Measurements from ENCODE around the gene B3GLCT. TPM values are rescaled to one million over a fixed set of nuclear protein-coding genes. Genes with fewer than 3 reads are reported as not detected.

Gene B3GLCT
- total RNA-seq, 1 experiment from 2014 or later, result 1.7 TPM

DNA sequence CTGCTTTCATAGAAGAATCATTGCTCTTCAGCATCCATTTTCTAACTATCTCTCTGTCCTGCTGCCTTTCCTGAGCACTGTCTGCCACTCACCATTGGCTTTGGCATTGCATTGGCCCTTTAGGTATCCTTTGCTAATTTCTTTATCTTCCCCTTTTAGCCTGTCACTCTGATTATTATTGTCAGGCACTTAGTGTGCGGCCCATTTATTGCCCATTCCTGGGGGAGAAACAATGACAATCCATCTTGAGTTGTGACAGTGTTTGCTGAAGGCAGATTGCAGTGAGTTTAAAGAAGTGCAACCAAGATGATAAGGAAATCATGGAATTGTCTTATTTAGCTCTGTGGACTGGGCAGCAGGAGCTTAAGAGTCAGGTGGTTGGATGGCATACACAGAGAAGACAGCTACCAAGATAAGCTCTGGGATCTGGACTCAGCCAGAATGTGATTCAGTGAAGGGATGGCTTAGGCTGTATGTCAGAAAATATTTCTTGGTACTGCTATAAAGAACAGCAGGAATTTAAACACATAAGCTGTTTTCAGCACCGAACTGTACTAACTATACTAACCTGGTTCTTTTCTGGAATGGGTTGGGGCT, 25.3 kb downstream of the B3GLCT start:
- ChIA-PET CTCF (interaction anchor here (0.5 to 1.2 kb wide), 4 partner anchors 11 to 206 kb away, joined by 3 to 5 read pairs (median 4); no protein-coding TSS in a partner anchor), POLR2A (no interaction called here)
- Mint-ChIP-seq H3K4me1 (ENCODE audit: insufficient read depth, unreplicated experiment) (peaks cover 5% of the 10 kb centered on the region), H3K27ac (ENCODE audit: low read depth, unreplicated experiment) (no peak overlapping the region), H3K36me3 (ENCODE audit: insufficient read depth, unreplicated experiment) (no peaks in the 10 kb centered on the region), H3K27me3 (ENCODE audit: insufficient read depth, unreplicated experiment) (no peaks in the 10 kb centered on the region), H3K4me3 (ENCODE audit: unreplicated experiment) (no peak overlapping the region), H3K9me3 (ENCODE audit: unreplicated experiment) (no peaks in the 10 kb centered on the region)
- BruUV-seq (replicated peaks), result no TSS peak
- intact Hi-C loops (cut with micrococcal nuclease), result no loop called here
- DNase-seq (ENCODE audit: unreplicated experiment), result no peak
- TF ChIP-seq, protein P1, sequence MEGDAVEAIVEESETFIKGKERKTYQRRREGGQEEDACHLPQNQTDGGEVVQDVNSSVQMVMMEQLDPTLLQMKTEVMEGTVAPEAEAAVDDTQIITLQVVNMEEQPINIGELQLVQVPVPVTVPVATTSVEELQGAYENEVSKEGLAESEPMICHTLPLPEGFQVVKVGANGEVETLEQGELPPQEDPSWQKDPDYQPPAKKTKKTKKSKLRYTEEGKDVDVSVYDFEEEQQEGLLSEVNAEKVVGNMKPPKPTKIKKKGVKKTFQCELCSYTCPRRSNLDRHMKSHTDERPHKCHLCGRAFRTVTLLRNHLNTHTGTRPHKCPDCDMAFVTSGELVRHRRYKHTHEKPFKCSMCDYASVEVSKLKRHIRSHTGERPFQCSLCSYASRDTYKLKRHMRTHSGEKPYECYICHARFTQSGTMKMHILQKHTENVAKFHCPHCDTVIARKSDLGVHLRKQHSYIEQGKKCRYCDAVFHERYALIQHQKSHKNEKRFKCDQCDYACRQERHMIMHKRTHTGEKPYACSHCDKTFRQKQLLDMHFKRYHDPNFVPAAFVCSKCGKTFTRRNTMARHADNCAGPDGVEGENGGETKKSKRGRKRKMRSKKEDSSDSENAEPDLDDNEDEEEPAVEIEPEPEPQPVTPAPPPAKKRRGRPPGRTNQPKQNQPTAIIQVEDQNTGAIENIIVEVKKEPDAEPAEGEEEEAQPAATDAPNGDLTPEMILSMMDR (IDR thresholded peaks at IDR 0.05; ENCODE audit: unreplicated experiment), result no peak

DNA sequence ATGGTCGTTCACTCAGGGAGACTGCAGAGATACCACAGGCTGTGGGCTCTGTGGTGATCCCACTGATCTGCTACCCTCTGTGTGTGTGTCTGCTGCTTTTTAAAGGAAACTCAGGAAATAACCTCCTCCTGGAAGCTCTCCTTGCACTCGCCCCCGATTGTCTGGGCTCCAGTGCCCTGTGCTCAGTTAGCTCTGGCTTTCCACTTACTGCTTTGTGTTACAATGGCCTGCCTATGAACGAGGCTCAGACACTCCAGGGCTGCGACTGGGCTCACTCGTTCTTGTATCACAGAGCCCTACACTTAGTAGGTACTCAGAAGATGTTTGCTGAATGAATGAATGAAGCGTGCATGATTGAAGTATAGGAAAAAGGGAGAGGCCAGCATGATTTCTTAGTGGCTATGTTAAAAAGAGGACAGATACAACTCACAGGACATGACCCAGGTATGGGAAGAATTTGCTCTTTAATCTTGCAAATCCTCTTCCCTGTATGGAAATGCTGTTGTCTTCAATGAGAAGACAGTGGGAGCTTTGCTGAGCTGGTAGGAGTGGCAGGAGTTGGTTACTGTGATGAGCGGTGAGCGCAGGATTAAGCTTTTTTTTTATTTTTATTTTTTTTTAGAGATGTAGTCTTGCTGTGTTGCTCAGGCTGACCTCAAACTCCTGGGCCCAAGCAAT, 26.4 kb downstream of the B3GLCT start:
- TF ChIP-seq, protein P1 (IDR thresholded peaks at IDR 0.05; ENCODE audit: unreplicated experiment), result no peak
- intact Hi-C loops (cut with micrococcal nuclease), result no loop called here
- Mint-ChIP-seq H3K4me3 (ENCODE audit: unreplicated experiment) (no peak overlapping the region), H3K27me3 (ENCODE audit: insufficient read depth, unreplicated experiment) (no peaks in the 10 kb centered on the region), H3K9me3 (ENCODE audit: unreplicated experiment) (no peaks in the 10 kb centered on the region), H3K4me1 (ENCODE audit: insufficient read depth, unreplicated experiment) (peaks cover 5% of the 10 kb centered on the region), H3K36me3 (ENCODE audit: insufficient read depth, unreplicated experiment) (no peaks in the 10 kb centered on the region), H3K27ac (ENCODE audit: low read depth, unreplicated experiment) (no peak overlapping the region)
- ChIA-PET POLR2A (no interaction called here), CTCF (interaction anchor here (0.7 to 2.4 kb wide), 5 partner anchors 10 to 199 kb away, joined by 3 to 10 read pairs (median 4); no protein-coding TSS in a partner anchor)
- no peak for DNase-seq (ENCODE audit: unreplicated experiment)
- no TSS peak for BruUV-seq (replicated peaks)

DNA sequence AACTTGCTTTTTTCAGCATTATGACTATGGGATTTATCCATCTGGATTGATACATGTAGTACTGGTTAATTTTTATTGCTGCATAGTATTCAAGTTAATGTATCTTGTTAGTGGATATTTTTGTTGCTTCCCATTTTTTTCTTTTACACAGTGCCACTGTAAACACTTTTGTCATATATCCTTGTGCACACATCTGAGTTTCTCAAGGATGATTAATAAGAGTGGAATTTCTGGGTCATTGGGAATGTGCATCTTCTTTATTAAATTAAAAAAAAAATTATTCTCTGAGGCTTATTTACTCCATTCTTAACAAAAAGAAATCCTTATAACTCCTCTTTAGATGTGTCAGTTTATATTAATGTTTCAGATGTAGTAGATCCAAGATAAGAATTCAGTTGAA, 27.3 kb downstream of the B3GLCT start:
- no peak overlapping the region for H3K27ac Mint-ChIP-seq (ENCODE audit: low read depth, unreplicated experiment)
- ChIA-PET POLR2A (no interaction called here), CTCF (interaction anchor here (0.6 to 2.4 kb wide), 4 partner anchors 9 to 198 kb away, joined by 3 to 10 read pairs (median 4); no protein-coding TSS in a partner anchor)
- no peak for DNase-seq (ENCODE audit: unreplicated experiment)
- H3K4me1 Mint-ChIP-seq (ENCODE audit: insufficient read depth, unreplicated experiment), result peaks cover 5% of the 10 kb centered on the region
- intact Hi-C loops (cut with micrococcal nuclease), result no loop called here
- BruUV-seq (replicated peaks), result no TSS peak
- H3K9me3 Mint-ChIP-seq (ENCODE audit: unreplicated experiment), result no peaks in the 10 kb centered on the region
- no peaks in the 10 kb centered on the region for H3K36me3 Mint-ChIP-seq (ENCODE audit: insufficient read depth, unreplicated experiment)
- no peaks in the 10 kb centered on the region for H3K27me3 Mint-ChIP-seq (ENCODE audit: insufficient read depth, unreplicated experiment)
- TF ChIP-seq, protein P1 (IDR thresholded peaks at IDR 0.05; ENCODE audit: unreplicated experiment), result no peak
- no peak overlapping the region for H3K4me3 Mint-ChIP-seq (ENCODE audit: unreplicated experiment)

DNA sequence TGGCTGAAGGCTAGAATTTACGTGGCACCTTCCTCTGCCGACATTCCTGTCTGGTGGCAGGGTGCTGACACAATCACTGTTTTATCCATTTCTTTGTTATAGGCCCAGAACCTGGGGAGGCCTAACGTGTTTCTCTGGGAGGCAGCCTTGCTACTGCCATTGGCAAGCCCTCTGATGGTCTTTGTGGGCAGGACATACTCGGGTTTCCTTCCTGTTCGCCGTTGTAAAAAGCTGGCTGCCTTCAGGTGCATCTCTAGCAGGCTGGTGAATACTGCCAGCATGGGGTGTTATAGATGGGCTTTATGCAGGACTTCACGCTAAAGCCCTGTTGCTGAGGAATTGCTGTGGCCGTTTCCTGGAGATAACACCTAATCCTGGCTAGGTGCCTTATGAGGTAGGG, 28.1 kb downstream of the B3GLCT start:
- H3K36me3 Mint-ChIP-seq (ENCODE audit: insufficient read depth, unreplicated experiment), result no peaks in the 10 kb centered on the region
- intact Hi-C loops (cut with micrococcal nuclease), result no loop called here
- H3K9me3 Mint-ChIP-seq (ENCODE audit: unreplicated experiment), result no peaks in the 10 kb centered on the region
- POLR2A ChIA-PET, result no interaction called here
- peaks cover 5% of the 10 kb centered on the region for H3K4me1 Mint-ChIP-seq (ENCODE audit: insufficient read depth, unreplicated experiment)
- no peak overlapping the region for H3K4me3 Mint-ChIP-seq (ENCODE audit: unreplicated experiment)
- CTCF ChIA-PET, result interaction anchor here (1.5 to 2.4 kb wide), 3 partner anchors 9 to 203 kb away, joined by 5 to 10 read pairs (median 9); no protein-coding TSS in a partner anchor
- TF ChIP-seq, protein P1 (IDR thresholded peaks at IDR 0.05; ENCODE audit: unreplicated experiment), result no peak
- no peaks in the 10 kb centered on the region for H3K27me3 Mint-ChIP-seq (ENCODE audit: insufficient read depth, unreplicated experiment)
- H3K27ac Mint-ChIP-seq (ENCODE audit: low read depth, unreplicated experiment), result no peak overlapping the region
- no peak for DNase-seq (ENCODE audit: unreplicated experiment)
- BruUV-seq (replicated peaks), result no TSS peak

All from MCF 10A (cell line).